ENCODE data around the gene NRXN3. TPM values are rescaled to one million over a fixed set of nuclear protein-coding genes. Genes with fewer than 3 reads are reported as not detected.

The NRXN3 gene
- total RNA-seq, 1 experiment from 2014 or later = not detected

DNA sequence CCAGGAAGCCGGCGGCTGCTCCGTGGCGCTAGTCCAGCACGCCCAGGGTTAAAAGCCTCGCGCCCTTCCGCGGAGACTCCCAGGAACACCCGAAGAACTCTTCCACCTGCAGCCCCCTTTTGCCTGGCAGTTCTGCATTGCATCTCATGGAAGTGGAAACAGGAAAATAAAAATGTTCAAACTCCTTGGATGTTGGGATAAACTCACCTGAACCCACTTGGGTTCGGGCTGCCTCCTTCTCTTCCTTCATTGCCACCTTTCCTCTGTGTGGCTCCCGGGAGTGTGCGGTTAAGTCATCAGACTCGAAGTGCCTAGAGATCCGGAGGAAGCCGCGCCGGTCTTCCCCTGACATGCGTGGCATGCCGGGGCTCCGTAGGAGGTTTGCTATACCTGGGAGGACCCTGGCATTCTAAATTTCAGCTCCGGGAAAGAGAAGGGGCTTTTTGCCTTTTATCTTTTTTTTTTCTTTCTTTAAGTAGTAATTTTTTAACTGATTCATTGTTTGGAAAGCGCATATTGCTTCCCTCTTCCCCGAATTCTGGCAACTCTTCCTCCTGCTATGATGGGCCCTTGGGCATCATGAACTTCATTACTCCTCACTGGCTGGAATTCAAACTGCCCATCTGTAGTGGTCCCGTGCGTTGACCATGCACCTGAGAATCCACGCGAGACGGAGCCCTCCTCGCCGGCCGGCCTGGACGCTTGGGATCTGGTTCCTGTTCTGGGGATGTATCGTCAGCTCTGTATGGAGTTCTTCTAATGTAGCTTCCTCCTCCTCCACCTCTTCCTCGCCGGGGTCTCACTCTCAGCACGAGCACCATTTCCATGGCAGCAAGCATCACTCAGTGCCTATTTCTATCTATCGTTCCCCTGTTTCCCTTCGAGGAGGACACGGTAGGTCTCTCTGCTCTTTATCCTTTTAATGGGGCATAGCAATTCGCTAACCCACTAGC is 1109.7 kb downstream of the NRXN3 start:
- DNase-seq (ENCODE audit: low read depth, low spot score) = no peak
- Histone ChIP-seq H3K4me1 (ENCODE audit: control insufficient read depth, insufficient read depth, low read length) (no peaks in the 10 kb centered on the region), H3K36me3 (ENCODE audit: control insufficient read depth, insufficient read depth, low read length) (no peaks in the 10 kb centered on the region), H3K4me3 (ENCODE audit: low read depth in 2 of 2, low read length in 2 of 2) (peak overlapping the region in 1 of 2 experiments; percentile 24; a peak in 1 of 4 replicates), H3K27me3 (ENCODE audit: control insufficient read depth, insufficient read depth, low read length) (no peaks in the 10 kb centered on the region; the same call in 1 of the 2 replicates), H3K27ac (ENCODE audit: low read length) (no peak overlapping the region), H3K9me3 (ENCODE audit: control insufficient read depth, insufficient read depth, low read depth, low read length) (no peaks in the 10 kb centered on the region)
- TF ChIP-seq, protein P1, sequence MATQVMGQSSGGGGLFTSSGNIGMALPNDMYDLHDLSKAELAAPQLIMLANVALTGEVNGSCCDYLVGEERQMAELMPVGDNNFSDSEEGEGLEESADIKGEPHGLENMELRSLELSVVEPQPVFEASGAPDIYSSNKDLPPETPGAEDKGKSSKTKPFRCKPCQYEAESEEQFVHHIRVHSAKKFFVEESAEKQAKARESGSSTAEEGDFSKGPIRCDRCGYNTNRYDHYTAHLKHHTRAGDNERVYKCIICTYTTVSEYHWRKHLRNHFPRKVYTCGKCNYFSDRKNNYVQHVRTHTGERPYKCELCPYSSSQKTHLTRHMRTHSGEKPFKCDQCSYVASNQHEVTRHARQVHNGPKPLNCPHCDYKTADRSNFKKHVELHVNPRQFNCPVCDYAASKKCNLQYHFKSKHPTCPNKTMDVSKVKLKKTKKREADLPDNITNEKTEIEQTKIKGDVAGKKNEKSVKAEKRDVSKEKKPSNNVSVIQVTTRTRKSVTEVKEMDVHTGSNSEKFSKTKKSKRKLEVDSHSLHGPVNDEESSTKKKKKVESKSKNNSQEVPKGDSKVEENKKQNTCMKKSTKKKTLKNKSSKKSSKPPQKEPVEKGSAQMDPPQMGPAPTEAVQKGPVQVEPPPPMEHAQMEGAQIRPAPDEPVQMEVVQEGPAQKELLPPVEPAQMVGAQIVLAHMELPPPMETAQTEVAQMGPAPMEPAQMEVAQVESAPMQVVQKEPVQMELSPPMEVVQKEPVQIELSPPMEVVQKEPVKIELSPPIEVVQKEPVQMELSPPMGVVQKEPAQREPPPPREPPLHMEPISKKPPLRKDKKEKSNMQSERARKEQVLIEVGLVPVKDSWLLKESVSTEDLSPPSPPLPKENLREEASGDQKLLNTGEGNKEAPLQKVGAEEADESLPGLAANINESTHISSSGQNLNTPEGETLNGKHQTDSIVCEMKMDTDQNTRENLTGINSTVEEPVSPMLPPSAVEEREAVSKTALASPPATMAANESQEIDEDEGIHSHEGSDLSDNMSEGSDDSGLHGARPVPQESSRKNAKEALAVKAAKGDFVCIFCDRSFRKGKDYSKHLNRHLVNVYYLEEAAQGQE (IDR thresholded peaks at IDR 0.05; ENCODE audit: insufficient read depth in 1 of 2, low read depth in 2 of 2, low read length in 1 of 2) = no peak
- TF ChIP-seq TCF7L2 (IDR thresholded peaks at IDR 0.05; ENCODE audit: low read depth, low read length) (no peak), SIN3A (IDR thresholded peaks at IDR 0.05; ENCODE audit: borderline replicate concordance, insufficient read depth, low read depth, low read length) (no peak), POLR2AphosphoS5 (IDR thresholded peaks at IDR 0.05; ENCODE audit: low read depth, low read length) (no peak)
- TF ChIP-seq, protein P2, sequence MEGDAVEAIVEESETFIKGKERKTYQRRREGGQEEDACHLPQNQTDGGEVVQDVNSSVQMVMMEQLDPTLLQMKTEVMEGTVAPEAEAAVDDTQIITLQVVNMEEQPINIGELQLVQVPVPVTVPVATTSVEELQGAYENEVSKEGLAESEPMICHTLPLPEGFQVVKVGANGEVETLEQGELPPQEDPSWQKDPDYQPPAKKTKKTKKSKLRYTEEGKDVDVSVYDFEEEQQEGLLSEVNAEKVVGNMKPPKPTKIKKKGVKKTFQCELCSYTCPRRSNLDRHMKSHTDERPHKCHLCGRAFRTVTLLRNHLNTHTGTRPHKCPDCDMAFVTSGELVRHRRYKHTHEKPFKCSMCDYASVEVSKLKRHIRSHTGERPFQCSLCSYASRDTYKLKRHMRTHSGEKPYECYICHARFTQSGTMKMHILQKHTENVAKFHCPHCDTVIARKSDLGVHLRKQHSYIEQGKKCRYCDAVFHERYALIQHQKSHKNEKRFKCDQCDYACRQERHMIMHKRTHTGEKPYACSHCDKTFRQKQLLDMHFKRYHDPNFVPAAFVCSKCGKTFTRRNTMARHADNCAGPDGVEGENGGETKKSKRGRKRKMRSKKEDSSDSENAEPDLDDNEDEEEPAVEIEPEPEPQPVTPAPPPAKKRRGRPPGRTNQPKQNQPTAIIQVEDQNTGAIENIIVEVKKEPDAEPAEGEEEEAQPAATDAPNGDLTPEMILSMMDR (IDR thresholded peaks at IDR 0.05) = no peak
- intact Hi-C loops (cut with micrococcal nuclease; ENCODE audit: unreplicated experiment) = no loop called here
- ATAC-seq = no peak
- no TSS peak for BruUV-seq (replicated peaks)
- in situ Hi-C loops (cut with HindIII; ENCODE audit: low pct_unique_long_range_greater_than_20kb, low sequenced_read_pairs) = no loop called here
- ChIA-PET POLR2A (no interaction called here), CTCF (no interaction called here)

DNA sequence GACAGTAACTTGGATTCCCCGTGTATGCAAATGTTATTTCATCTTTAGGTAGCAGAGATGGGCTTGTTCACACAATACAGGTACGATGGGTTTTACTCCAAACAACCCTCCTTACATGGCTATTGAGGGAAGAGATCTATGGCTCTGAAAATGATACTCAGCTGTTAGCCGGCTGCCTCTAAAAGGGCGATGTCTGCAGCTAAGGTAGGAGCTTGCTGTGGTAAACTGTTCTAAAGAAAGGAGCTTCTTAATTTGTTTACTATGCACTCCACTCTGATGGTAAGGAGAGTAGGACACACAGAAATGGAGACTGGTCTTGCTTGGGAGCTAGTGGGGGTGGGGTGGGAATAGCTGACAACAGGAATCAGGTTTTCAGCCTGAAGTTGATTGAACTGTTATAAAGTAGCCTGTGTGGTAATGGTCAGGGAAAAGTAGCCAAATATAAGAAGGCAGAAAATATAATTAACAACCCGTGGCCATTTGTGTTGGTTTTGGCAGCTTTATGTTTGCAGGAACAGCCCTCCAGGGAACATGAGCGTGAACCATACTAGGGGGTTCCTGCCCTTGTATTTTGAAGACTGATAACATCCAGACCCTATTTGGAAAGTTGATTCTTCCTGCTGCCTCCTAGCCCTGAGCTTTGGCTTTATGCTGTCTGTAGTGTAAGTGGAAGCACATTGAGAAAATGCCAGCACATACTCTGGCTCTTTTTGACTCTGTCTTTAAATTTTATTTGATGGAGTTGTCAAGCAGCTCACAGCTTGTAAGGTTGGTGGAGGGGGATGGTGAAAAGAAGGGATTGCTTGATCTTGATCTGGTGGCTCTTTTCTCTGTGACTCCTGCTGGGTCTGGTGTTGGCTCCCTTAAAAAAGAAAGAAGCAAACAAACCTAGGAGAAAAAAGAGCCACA is 1111.3 kb downstream of the NRXN3 start:
- H3K27me3 ChIP-seq (ENCODE audit: control insufficient read depth, insufficient read depth, low read length) = no peaks in the 10 kb centered on the region; the same call in 1 of the 2 replicates
- no peaks in the 10 kb centered on the region for H3K9me3 ChIP-seq (ENCODE audit: control insufficient read depth, insufficient read depth, low read depth, low read length)
- DNase-seq (ENCODE audit: low read depth, low spot score) (no peak), ATAC-seq (no peak)
- TF ChIP-seq POLR2AphosphoS5 (IDR thresholded peaks at IDR 0.05; ENCODE audit: low read depth, low read length) (no peak), TCF7L2 (IDR thresholded peaks at IDR 0.05; ENCODE audit: low read depth, low read length) (no peak), SIN3A (IDR thresholded peaks at IDR 0.05; ENCODE audit: borderline replicate concordance, insufficient read depth, low read depth, low read length) (no peak)
- TF ChIP-seq, protein P2 (IDR thresholded peaks at IDR 0.05) = no peak
- TF ChIP-seq, protein P1 (IDR thresholded peaks at IDR 0.05; ENCODE audit: insufficient read depth in 1 of 2, low read depth in 2 of 2, low read length in 1 of 2) = no peak
- intact Hi-C loops (cut with micrococcal nuclease; ENCODE audit: unreplicated experiment) = no loop called here
- H3K4me1 ChIP-seq (ENCODE audit: control insufficient read depth, insufficient read depth, low read length) = no peaks in the 10 kb centered on the region
- no peak overlapping the region for H3K27ac ChIP-seq (ENCODE audit: low read length)
- in situ Hi-C loops (cut with HindIII; ENCODE audit: low pct_unique_long_range_greater_than_20kb, low sequenced_read_pairs) = no loop called here
- no TSS peak for BruUV-seq (replicated peaks)
- CTCF ChIA-PET = no interaction called here
- H3K36me3 ChIP-seq (ENCODE audit: control insufficient read depth, insufficient read depth, low read length) = no peaks in the 10 kb centered on the region
- no peak overlapping the region for H3K4me3 ChIP-seq (ENCODE audit: low read depth in 2 of 2, low read length in 2 of 2)
- POLR2A ChIA-PET = no interaction called here

All from Panc1 (cell line).